Amniotic stem cell (primary cell): ENCODE results near the gene CTDP1.
A peak's percentile ranks its signal among the peaks of the same experiment; 100 is the strongest.

Source experiments
- DNase-seq: peaks from one replicate; lab custom pipeline; 2025; lab: John Stamatoyannopoulos, UW

CTDP1 gene

DNA sequence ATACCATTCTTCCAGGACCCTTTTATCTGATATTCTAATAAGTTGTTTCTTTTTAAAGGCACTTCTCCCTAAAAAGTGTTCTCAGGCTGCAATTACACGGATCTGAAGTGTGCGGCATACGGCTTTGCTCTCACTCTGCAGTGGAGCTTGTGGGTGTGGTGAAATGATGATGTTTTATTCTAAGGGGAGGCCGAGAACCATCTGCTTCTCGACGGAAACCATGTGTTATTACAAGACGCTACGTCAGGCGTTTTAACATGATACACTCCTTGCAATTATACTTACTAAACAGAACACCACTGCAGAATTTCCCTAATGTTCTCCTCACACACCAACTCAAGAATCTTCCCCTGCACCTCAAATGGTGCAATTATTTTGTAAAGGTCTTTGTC, 34.9 kb upstream of the CTDP1 start:
- DNase-seq = no peak

DNA sequence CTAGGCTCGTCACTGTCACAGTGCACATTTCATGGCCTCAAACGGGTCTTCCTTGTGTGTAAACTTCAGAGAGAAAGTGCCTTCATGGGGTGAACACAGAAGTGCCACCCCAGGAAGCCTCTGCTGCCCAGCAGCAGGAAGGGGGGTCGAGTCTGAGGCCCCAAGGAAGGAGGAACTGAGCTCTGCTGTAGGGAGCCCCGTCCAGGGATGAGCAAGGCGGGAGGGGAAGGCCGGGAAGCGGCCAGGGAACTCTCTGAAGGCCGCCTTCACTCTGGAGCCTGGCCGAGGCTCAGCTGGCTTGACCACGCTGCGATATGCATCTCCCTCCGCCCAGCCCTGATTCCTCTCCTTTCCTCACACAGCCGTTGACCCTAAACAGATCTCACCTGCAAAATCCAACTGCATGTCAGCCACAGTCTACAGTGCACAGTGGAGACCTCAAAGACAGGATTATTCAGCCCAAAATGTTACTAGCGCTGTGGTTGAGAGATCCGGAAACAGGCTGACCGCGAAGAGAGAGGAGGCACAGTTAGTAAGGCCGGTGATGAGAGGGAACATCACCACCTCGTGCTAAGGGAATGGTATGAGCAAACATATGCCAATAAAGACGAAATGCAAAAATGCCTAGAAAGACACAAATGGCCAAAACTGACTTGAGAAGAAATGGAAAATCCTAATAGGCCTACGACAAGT, 34.2 kb upstream of the CTDP1 start:
- DNase-seq = no peak

DNA sequence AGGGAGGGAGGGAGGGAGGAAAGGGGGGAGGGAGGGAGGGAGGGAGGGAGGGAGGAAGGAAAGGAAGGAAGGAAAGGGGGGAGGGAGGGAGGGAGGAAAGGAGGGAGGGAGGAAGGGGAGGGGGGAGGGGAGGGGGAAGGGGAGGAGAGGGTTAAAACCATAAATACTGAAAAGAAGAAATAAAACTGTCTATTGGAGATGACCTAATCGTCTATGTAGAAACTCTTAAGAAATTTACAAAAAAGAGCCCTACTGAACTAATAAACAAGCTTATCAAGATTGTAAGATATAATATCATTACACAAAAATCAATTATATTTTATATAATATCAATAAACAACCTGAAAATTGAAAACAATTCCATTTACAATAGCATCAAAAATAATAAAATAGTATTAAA, 32.3 kb upstream of the CTDP1 start:
- DNase-seq = no peak

DNA sequence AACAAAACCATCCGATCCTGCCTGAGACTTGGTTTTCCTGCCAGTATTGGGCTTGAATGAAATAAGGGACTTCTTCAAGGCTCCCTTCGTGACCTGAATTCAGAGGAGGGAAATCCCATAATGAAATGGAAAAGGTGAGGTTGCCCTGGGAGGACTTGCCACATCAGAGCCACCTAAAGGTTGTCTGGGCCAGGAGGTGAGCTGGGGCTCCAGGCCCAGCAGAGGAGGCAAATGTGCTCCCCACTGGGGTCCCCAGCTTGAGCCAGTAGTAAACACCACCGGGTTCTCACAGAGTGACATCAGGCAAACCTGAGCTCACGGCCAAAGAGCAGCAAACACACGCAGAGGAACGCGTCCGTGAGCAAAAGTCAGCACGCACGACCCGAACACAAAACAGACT, 28.6 kb upstream of the CTDP1 start:
- DNase-seq = no peak

DNA sequence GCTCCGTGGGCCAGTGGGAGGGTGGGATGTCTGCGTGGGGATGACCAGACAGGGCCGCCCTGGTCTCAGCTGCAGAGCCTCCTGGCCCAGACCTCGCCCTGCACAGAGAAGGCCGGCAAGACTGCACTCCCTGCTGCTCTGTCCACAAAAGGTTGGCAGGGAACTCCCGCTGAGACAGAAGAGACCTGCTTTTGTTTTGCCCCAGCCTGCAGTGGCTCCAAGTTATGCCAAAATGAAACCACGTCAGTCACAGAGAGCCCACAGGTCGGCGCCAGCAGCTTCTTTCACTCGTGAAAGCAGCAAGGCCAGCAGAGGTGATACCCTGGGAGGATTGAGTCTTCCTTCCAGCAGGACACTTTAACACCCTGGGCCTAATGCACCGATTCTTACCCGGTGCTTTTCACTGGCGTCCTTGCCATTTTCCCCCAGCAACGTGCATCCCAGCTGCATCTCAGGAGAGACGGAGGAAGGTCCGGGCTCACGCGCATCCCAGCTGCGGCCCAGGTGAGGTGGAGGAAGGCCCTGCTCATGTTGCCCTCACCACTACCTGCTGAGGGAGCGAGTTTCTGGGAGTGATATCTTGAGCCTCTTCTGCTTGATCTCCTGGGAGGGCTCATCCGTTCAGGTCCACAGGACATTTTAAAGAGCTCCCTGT, 22.1 kb upstream of the CTDP1 start:
- no peak for DNase-seq

DNA sequence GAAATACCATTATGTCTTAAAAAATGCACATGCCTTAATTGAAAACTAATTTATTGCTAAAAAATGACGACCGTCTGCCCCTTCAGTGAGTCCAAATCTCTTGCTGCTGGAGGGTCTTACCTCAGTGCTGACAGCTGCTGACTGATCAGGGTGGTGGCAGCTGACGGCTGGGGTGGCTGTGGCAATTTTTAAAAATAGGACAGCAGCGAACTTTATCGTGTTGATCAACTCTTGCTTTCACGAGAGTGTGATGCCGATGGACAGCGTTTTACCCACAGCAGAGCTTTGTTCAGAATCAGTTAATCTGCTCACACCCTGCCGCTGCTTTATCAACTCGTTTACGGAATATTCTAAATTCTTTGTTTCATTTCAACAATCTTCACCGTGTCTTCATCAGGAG, 21.2 kb upstream of the CTDP1 start:
- no peak for DNase-seq

DNA sequence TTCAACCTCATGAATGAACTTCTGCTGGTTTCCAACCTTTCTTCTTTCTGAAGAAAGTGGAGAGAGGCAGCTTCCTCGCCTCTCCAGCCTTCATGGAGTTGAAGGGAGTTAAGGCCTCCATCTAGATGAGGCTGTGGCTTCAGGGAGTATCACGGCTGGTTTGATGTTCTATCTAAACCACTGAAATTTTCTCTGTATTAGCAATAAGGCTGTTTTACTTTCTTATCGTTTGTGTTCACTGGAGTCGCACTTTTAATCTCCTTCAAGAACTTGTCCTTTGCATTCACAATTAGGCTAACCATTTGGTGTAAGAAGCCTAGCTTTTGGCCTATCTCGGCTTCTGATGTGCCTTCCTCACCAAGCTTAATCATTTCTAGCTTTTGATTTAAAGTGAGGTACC, 19.9 kb upstream of the CTDP1 start:
- no peak for DNase-seq

DNA sequence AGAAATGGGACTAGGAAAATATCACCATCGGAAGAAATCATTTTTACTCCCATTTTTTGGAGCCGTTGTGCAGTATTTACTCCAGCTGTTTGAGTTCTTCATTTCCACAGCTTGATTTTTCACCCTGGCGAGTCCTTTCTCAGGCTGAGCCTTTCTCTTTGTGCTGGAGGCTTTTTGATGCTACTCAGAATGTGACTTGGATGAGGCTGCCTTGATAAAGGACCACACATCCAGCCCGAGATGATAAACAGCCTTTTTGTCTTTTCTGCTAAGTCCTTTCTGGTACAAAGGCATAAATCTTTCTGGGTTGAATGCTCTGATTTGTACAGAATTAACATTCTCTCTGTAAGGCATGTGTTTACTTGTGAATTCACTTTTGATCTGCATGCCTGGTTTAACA, 17.6 kb upstream of the CTDP1 start:
- DNase-seq = no peak

DNA sequence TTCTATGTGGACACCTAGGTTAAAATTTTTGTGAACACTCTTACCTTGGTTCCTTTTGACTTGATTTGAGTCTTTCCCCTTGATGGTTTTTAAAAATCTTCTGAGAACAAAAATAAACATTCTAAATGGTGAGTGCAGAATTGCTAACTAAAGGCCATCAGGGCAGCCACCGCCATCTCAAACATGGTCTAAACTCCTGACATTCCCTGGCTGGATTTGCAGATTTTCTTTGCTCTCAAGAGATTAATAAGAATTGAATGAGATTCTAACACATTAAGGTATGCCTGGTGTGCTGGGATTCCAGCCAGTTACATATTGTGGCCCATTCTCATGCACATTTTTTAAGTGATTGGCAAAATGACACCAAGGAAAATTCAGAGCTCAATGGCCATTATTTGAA, 17.2 kb upstream of the CTDP1 start:
- DNase-seq = no peak

DNA sequence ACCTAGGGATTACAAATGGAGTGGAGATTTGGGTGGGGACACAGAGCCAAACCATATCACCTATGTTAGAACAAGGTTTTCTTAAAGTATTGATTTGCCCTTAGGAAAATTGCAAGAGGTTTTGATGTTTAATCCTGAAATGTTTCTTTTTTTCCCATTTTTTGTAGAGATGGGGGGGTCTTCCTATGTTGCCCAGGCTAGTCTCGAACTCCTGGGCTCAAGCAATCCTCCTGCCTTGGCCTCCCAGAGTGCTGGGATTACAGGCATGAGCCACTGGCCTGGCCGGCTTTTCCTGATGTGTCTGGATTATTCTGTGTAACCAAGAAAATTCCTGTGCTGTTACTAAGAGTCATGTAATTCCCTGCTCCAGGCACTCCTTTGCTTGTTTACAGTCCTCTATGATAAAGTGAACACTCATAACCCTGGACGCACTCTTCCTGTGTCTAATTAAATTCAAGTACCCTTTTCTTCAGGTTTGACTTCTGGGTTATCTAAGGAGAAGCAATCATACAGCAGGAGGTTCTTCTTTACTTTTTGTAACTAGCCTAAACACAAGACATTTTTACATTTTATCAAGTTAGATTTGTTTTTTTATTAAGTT, 15.0 kb upstream of the CTDP1 start:
- no peak for DNase-seq

DNA sequence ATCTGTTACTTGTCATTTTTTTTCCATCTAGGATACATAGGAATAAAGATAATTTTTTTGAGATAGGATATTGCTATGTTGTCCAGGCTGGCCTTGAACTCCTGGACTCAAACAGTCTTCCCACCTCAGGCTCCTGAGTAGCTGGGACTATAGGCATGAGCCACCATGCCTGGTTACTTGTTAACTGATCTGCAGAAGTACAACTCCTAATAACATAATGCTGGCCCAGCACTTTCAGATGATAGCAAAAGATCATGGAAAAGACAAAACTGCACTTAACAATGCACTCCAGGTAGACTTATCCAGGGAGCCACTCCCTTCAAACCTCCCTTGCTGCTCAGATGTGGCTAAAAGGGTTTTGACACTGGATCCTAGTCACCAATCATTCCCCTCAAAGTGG, 11.4 kb upstream of the CTDP1 start:
- DNase-seq = no peak

DNA sequence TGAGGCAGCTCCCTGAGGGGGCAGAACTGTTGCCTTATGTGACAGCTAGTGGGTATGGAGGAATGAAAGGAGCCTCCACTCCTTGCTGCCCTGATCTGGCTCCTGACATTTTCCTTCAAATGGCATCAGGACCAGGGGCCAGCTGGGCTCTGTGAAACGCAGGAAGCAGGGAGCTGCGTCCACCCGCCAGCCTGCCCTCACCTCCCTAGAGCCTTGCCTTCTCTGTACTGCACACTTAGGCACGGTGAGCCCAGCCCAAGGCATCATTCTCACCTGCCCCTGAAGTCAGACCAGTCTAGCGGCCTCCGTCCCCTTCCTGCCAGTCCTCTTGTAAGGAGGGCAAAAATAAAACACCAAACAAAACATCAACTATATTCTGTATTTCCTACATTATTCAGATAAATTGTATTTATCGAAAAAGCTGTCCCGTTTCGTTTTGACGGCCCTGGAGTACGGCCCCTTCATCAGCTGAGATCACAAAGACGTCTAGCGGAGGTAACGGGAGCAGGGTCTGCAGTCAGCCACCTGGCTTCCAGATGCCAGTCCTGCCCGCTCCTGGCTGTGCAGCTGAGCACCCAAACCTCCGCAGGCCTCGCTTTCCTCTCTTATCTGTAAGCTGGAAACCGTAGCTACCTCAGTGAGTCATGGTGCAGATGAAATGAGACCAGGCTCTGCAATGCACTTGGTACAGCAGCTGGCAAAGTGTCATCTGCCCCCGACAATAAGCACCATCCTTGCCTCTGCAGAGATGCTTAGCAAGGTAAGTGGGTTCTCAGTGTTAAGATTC, 6.9 kb upstream of the CTDP1 start:
- no peak for DNase-seq

DNA sequence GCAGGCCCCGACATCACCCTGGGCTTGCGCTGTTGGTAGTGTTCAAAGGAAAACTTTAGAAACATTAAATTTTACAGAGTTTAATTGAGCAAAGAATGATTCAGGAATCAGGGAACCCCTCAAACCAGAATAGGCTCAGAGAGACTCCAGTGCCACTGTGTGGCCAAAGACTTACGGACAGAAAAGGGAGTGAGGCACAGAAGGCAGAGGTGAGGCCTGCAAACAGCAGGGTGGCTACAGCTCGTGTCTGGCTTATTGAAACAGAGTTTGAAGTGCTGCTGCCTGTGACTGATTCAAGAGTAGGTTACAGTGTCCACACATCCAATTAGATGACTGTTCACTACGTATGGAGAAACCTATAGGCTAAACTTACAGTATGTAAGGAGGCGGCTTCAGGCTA, 2.4 kb upstream of the CTDP1 start:
- no peak for DNase-seq

DNA sequence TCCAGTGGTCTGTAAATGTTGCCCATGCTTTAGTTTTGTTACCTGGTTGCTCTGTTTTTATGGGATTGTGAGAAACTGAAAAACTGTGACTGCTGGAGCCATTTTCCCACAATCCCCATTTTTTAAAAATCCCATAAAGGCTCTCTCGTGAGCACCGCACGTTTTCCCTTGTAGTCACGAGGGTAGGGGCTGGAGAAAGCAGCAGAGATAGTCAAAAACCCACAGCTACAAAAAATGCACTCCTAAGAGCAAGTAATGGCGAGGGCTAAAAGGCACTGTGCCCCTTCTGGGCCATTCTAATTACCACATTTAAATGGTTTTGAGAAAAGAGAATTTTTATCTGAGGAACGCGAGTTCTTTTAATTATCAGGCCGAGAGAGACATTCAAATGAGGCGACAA, 1.8 kb upstream of the CTDP1 start:
- DNase-seq = no peak

DNA sequence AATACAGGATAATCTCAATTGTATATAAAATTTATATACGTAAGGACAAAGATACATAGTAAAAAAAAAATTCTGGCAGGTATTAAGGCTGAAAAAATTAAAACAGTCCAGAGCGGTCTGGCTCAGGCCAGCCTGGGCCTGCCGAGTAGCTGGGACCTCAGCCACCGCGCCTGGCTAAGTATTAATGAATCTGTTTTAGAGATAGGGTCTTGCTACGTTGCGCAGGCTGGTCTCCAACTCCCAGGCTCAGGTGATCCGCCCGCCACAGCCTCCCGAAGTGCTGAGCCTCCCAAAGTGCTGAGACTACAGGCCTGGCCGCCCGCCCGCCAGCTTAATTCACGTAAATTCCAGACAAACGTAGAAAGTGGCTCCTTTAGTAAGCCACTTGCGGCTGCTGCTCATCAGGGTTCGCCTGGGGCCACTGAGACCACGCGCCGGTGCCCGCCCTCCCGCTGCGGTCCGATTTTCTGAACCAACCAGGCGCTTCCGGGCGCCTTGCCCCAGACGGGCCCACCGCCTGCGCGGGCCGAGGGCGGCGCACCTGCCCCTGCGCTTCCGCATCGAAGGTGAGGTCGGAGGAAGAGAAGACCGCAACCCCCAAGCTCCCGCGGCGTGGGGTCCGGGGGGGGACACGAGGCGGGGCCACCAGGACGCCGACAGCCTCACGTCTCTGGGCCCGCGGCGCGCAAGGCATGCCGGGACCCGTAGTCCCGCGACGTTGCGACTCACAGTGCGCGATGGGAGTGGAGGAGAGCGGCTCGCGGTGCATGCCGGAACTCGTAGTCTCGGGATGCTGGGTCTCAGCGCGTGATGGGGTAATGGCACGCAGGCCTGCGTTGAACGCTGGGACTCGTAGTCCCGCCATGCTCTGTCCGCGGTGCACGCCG, 695 bp upstream of the CTDP1 start:
- DNase-seq = peak; percentile 99

DNA sequence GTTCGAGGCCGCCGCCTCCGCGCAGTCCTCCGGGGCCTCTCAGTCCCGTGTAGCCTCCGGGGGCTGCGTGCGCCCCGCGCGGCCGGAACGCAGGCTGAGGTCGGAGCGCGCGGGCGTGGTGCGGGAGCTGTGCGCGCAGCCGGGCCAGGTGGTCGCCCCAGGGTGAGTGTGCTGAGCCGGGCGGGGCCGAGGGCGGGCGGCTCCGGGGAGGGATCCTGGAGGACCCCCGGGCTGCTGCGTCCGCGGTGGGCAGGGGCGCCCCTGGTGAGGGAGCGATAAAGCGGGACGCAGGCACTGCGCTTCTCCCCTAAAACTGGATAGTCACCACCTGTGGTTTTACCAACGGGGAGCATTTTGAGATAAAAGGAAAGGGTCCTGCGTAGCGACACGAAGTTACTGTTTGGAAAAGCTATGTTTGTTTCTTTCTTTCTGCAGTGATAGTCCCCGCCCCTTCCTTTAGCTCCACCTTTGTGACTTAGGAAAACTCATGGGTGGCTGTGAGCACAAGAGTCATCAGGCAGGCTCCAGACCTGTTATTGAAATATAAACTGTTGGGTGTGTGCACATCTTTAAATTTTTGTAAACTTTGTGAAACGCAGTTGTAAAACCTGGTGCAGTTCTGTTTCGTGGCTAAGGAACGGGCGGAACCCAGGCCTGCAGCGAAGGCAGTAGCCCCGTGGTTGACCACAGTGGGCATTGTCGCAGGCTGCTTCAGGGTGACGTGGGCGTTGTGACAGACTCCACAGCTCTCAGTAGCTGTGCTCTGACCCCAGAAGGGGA, 687 bp downstream of the CTDP1 start:
- DNase-seq = peak; percentile 35

DNA sequence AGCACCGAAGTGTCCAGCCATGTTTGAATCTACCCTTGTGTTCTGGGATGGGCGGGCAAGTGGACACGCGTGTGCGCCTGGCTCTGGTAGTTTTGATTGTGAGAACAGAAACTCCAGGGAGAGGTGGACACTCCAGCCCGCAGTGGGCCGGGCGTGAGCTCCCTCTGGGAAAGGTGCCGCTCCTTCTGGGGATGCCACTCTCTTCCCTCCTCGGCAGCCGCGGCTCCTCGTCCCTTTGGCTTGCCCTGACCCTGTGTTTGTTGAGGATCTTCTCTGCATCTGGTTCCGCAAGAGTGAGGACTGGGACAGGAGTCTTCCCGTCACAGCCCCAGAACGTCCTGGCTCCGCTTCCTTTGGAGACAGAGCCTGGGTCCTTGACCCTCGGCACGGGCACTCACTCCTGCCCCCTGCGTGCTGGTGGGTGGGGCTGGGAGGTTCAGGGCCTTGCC, 1.3 kb downstream of the CTDP1 start:
- DNase-seq = no peak

DNA sequence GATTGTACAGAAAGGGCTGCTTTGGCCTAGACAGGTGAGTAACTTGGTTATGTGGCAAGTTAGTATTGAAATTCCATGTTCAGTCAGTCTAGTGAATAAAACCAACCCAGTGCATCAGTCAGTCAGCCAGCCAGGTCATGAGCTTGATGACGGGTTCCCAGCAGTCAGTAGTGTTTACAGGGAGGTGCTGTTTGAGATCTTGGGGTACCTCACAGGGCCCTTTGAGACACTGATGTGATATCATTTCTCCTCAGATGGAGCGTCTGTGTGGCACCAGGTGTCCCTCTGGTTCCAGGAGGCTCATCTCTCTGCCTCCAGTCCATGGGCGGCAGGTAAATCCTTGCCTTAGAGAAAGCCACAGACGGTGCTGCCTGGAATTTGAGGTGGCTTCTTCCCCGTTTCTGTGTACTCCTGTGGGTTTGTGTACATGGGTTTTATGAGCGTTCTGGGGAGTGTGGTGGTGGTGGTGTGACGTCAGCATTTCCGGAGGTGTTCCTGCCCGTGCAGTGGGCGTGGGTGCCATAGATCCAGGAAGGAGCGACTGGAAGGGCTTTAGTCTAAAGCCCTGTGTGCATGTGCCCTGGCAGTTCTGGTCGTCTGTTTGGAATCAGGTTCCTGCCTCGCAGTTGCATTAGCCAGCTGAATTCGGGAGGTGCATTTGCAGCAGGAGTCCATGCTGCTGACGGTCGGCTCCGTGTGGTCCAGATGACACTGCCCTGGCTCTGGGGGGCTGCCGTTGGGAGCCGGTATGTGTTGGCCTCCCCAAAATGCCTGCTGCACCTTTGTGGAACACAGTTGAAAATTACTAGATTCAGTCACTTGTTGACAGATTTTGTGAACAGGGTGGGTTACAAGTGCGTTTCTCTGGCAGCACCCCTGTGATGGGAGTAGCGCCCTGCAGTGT, 2.1 kb downstream of the CTDP1 start:
- no peak for DNase-seq

DNA sequence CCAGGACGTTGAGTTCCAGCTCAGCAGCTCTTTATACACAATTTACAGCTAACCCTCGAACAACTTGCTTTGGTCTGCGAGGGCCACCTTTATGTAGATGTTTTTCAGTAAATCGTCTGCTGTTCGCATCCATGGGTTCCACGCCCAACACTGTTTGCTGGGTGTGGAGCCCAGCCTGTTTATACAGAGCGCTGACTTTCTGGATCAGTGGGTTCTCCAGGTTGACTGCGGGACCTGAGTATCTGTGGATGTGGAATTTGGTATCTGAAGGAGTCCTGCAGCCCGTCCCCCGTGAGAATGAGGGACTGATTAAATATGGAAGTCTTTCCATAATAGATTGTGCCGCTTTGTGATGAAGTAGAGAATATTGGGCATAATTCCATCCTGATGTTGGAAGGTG, 2.9 kb downstream of the CTDP1 start:
- DNase-seq = no peak
